ENCODE results near the gene PPP2R2C. TPM values are rescaled to one million over a fixed set of nuclear protein-coding genes. Genes with fewer than 3 reads are reported as not detected.

Gene PPP2R2C
- total and polyA plus RNA-seq, 4 donors = 0.25 to 1.3 (median 0.65) TPM; not detected in 1

GRCh38 chr4:6368601-6369000 lies 103.8 kb downstream of the PPP2R2C start:
- H3K27ac ChIP-seq (ENCODE audit: low read depth in 1 of 2, low read length in 2 of 2) = no peak overlapping the region
- no peaks in the 10 kb centered on the region for H3K9me3 ChIP-seq (ENCODE audit: control insufficient read depth, low read length)
- ATAC-seq (ENCODE audit: low FRiP score) (no peak), DNase-seq (no peak)
- intact Hi-C loops (cut with DNase I) = no loop called here
- H3K4me3 ChIP-seq (ENCODE audit: low read length in 2 of 2) = no peak overlapping the region
- 84 to 88% methylated on average over 12 of the region's 12 CpGs for WGBS, 2 donors
- no peaks in the 10 kb centered on the region for H3K27me3 ChIP-seq (ENCODE audit: control insufficient read depth in 1 of 2, insufficient read depth in 2 of 2, low read length in 1 of 2)
- H3K36me3 ChIP-seq (ENCODE audit: control insufficient read depth in 1 of 2, insufficient read depth in 2 of 2, low read length in 1 of 2) = no peaks in the 10 kb centered on the region
- H3K4me1 ChIP-seq (ENCODE audit: control insufficient read depth in 1 of 2, insufficient read depth in 2 of 2, low read length in 2 of 2) = no peaks in the 10 kb centered on the region

- DNase-seq = no peak
- ATAC-seq (ENCODE audit: low FRiP score) = no peak
- no peak overlapping the region for H3K4me3 ChIP-seq (ENCODE audit: low read length in 2 of 2)
- H3K9me3 ChIP-seq (ENCODE audit: control insufficient read depth, low read length) = no peaks in the 10 kb centered on the region
- no peak overlapping the region for H3K27ac ChIP-seq (ENCODE audit: low read depth in 1 of 2, low read length in 2 of 2)
- no peaks in the 10 kb centered on the region for H3K4me1 ChIP-seq (ENCODE audit: control insufficient read depth in 1 of 2, insufficient read depth in 2 of 2, low read length in 2 of 2)
- H3K36me3 ChIP-seq (ENCODE audit: control insufficient read depth in 1 of 2, insufficient read depth in 2 of 2, low read length in 1 of 2) = no peaks in the 10 kb centered on the region
- no peaks in the 10 kb centered on the region for H3K27me3 ChIP-seq (ENCODE audit: control insufficient read depth in 1 of 2, insufficient read depth in 2 of 2, low read length in 1 of 2)
- intact Hi-C loops (cut with DNase I) = no loop called here
- 86 to 88% methylated on average over 10 of the region's 10 CpGs for WGBS, 2 donors
Observed at GRCh38 chr4:6368096-6368495, 104.3 kb downstream of the PPP2R2C start.

- Histone ChIP-seq H3K4me1 (ENCODE audit: control insufficient read depth in 1 of 2, insufficient read depth in 2 of 2, low read length in 2 of 2) (no peaks in the 10 kb centered on the region), H3K36me3 (ENCODE audit: control insufficient read depth in 1 of 2, insufficient read depth in 2 of 2, low read length in 1 of 2) (no peaks in the 10 kb centered on the region), H3K27me3 (ENCODE audit: control insufficient read depth in 1 of 2, insufficient read depth in 2 of 2, low read length in 1 of 2) (no peaks in the 10 kb centered on the region), H3K4me3 (ENCODE audit: low read length in 2 of 2) (no peak overlapping the region), H3K9me3 (ENCODE audit: control insufficient read depth, low read length) (no peaks in the 10 kb centered on the region), H3K27ac (ENCODE audit: low read depth in 1 of 2, low read length in 2 of 2) (no peak overlapping the region)
- ATAC-seq (ENCODE audit: low FRiP score) (no peak), DNase-seq (no peak)
- WGBS, 2 donors = 59 to 68% methylated on average over 8 of the region's 8 CpGs
- intact Hi-C loops (cut with DNase I) = no loop called here
Observed at GRCh38 chr4:6367371-6367851, 105.0 kb downstream of the PPP2R2C start.

- no peaks in the 10 kb centered on the region for H3K27me3 ChIP-seq (ENCODE audit: control insufficient read depth in 1 of 2, insufficient read depth in 2 of 2, low read length in 1 of 2)
- no peaks in the 10 kb centered on the region for H3K4me1 ChIP-seq (ENCODE audit: control insufficient read depth in 1 of 2, insufficient read depth in 2 of 2, low read length in 2 of 2)
- H3K4me3 ChIP-seq (ENCODE audit: low read length in 2 of 2) = no peak overlapping the region
- intact Hi-C loops (cut with DNase I) = no loop called here
- no peaks in the 10 kb centered on the region for H3K36me3 ChIP-seq (ENCODE audit: control insufficient read depth in 1 of 2, insufficient read depth in 2 of 2, low read length in 1 of 2)
- H3K9me3 ChIP-seq (ENCODE audit: control insufficient read depth, low read length) = no peaks in the 10 kb centered on the region
- H3K27ac ChIP-seq (ENCODE audit: low read depth in 1 of 2, low read length in 2 of 2) = no peak overlapping the region
- ATAC-seq (ENCODE audit: low FRiP score) = no peak
- 83 to 85% methylated on average over 5 of the region's 5 CpGs for WGBS, 2 donors
- no peak for DNase-seq
Observed at GRCh38 chr4:6366581-6366980, 105.8 kb downstream of the PPP2R2C start.

- DNase-seq = peak in 1 of 2 donors; percentile 27
- Histone ChIP-seq H3K9me3 (ENCODE audit: control insufficient read depth, low read length) (no peaks in the 10 kb centered on the region), H3K27me3 (ENCODE audit: control insufficient read depth in 1 of 2, insufficient read depth in 2 of 2, low read length in 1 of 2) (no peaks in the 10 kb centered on the region), H3K36me3 (ENCODE audit: control insufficient read depth in 1 of 2, insufficient read depth in 2 of 2, low read length in 1 of 2) (no peaks in the 10 kb centered on the region), H3K4me3 (ENCODE audit: low read length in 2 of 2) (no peak overlapping the region), H3K4me1 (ENCODE audit: control insufficient read depth in 1 of 2, insufficient read depth in 2 of 2, low read length in 2 of 2) (no peaks in the 10 kb centered on the region), H3K27ac (ENCODE audit: low read depth in 1 of 2, low read length in 2 of 2) (no peak overlapping the region)
- intact Hi-C loops (cut with DNase I) = no loop called here
- 82 to 83% methylated on average over 13 of the region's 13 CpGs for WGBS, 2 donors
- no peak for ATAC-seq (ENCODE audit: low FRiP score)
Observed at GRCh38 chr4:6365545-6366086, 106.8 kb downstream of the PPP2R2C start.

- no peaks in the 10 kb centered on the region for H3K27me3 ChIP-seq (ENCODE audit: control insufficient read depth in 1 of 2, insufficient read depth in 2 of 2, low read length in 1 of 2)
- H3K4me3 ChIP-seq (ENCODE audit: low read length in 2 of 2) = no peak overlapping the region
- no peaks in the 10 kb centered on the region for H3K4me1 ChIP-seq (ENCODE audit: control insufficient read depth in 1 of 2, insufficient read depth in 2 of 2, low read length in 2 of 2)
- no peak for ATAC-seq (ENCODE audit: low FRiP score)
- H3K9me3 ChIP-seq (ENCODE audit: control insufficient read depth, low read length) = no peaks in the 10 kb centered on the region
- peak in 1 of 2 donors; percentile 23 for DNase-seq
- WGBS, 2 donors = 91 to 92% methylated on average over 8 of the region's 8 CpGs
- intact Hi-C loops (cut with DNase I) = no loop called here
- H3K36me3 ChIP-seq (ENCODE audit: control insufficient read depth in 1 of 2, insufficient read depth in 2 of 2, low read length in 1 of 2) = no peaks in the 10 kb centered on the region
- H3K27ac ChIP-seq (ENCODE audit: low read depth in 1 of 2, low read length in 2 of 2) = no peak overlapping the region
Observed at GRCh38 chr4:6364581-6364980, 107.8 kb downstream of the PPP2R2C start.

GRCh38 chr4:6364146-6364545 lies 108.3 kb downstream of the PPP2R2C start:
- WGBS, 2 donors = 73 to 80% methylated on average over 6 of the region's 6 CpGs
- ATAC-seq (ENCODE audit: low FRiP score) (no peak), DNase-seq (peak in 1 of 2 donors; percentile 59)
- Histone ChIP-seq H3K27ac (ENCODE audit: low read depth in 1 of 2, low read length in 2 of 2) (no peak overlapping the region), H3K36me3 (ENCODE audit: control insufficient read depth in 1 of 2, insufficient read depth in 2 of 2, low read length in 1 of 2) (no peaks in the 10 kb centered on the region), H3K9me3 (ENCODE audit: control insufficient read depth, low read length) (no peaks in the 10 kb centered on the region), H3K27me3 (ENCODE audit: control insufficient read depth in 1 of 2, insufficient read depth in 2 of 2, low read length in 1 of 2) (no peaks in the 10 kb centered on the region), H3K4me1 (ENCODE audit: control insufficient read depth in 1 of 2, insufficient read depth in 2 of 2, low read length in 2 of 2) (no peaks in the 10 kb centered on the region), H3K4me3 (ENCODE audit: low read length in 2 of 2) (no peak overlapping the region)
- intact Hi-C loops (cut with DNase I) = no loop called here

GRCh38 chr4:6362896-6363295 lies 109.5 kb downstream of the PPP2R2C start:
- intact Hi-C loops (cut with DNase I) = no loop called here
- no peak for ATAC-seq (ENCODE audit: low FRiP score)

GRCh38 chr4:6362243-6362885 lies 110.0 kb downstream of the PPP2R2C start:
- Histone ChIP-seq H3K4me3 (ENCODE audit: low read length in 2 of 2) (no peak overlapping the region), H3K9me3 (ENCODE audit: control insufficient read depth, low read length) (no peaks in the 10 kb centered on the region), H3K27me3 (ENCODE audit: control insufficient read depth in 1 of 2, insufficient read depth in 2 of 2, low read length in 1 of 2) (no peaks in the 10 kb centered on the region), H3K4me1 (ENCODE audit: control insufficient read depth in 1 of 2, insufficient read depth in 2 of 2, low read length in 2 of 2) (no peaks in the 10 kb centered on the region), H3K27ac (ENCODE audit: low read depth in 1 of 2, low read length in 2 of 2) (no peak overlapping the region), H3K36me3 (ENCODE audit: control insufficient read depth in 1 of 2, insufficient read depth in 2 of 2, low read length in 1 of 2) (no peaks in the 10 kb centered on the region)
- DNase-seq (peak in 1 of 2 donors; percentile 40), ATAC-seq (ENCODE audit: low FRiP score) (no peak)
- WGBS, 2 donors = 79 to 80% methylated on average over 7 of the region's 7 CpGs
- intact Hi-C loops (cut with DNase I) = no loop called here

More at GRCh38 chr4:6362896-6363295, 109.5 kb downstream of the PPP2R2C start:
- Histone ChIP-seq H3K36me3 (ENCODE audit: control insufficient read depth in 1 of 2, insufficient read depth in 2 of 2, low read length in 1 of 2) (no peaks in the 10 kb centered on the region), H3K4me1 (ENCODE audit: control insufficient read depth in 1 of 2, insufficient read depth in 2 of 2, low read length in 2 of 2) (no peaks in the 10 kb centered on the region), H3K27ac (ENCODE audit: low read depth in 1 of 2, low read length in 2 of 2) (no peak overlapping the region), H3K27me3 (ENCODE audit: control insufficient read depth in 1 of 2, insufficient read depth in 2 of 2, low read length in 1 of 2) (no peaks in the 10 kb centered on the region), H3K9me3 (ENCODE audit: control insufficient read depth, low read length) (no peaks in the 10 kb centered on the region), H3K4me3 (ENCODE audit: low read length in 2 of 2) (no peak overlapping the region)
- WGBS, 2 donors = 19 to 31% methylated on average over 8 of the region's 8 CpGs
- DNase-seq = peak in 1 of 2 donors; percentile 73
